Aorta (tissue), 5 donors: ENCODE measurements around the gene ZNF438. TPM values are rescaled to one million over a fixed set of nuclear protein-coding genes. Genes with fewer than 3 reads are reported as not detected.

Source experiments
- ATAC-seq: fragments of 200-7000 bp; cut with Tn5 transposase; one replicate; pipeline ENCODE4 v1.9.1; 2022; ENCODE audit warnings: moderate library complexity; ENCODE audit not compliant: low FRiP score
- DNase-seq, 2 donors: peaks; one replicate each; pipeline ENCODE4 v3.0.0-alpha.2; 2020
- H3K27ac ChIP-seq, 2 donors: one replicate each; pipeline ENCODE4 v1.5.1; 2013; ENCODE audit warnings: low read length in 2 of 2, mild to moderate bottlenecking in 2 of 2, moderate library complexity in 2 of 2, control low read depth in 1 of 2, inconsistent platforms in 1 of 2, low read depth in 1 of 2
- H3K27me3 ChIP-seq, 2 donors: one replicate each; pipeline ENCODE4 v1.6.1; 2013; ENCODE audit warnings: control low read depth in 1 of 2, low read length in 1 of 2, mild to moderate bottlenecking in 1 of 2, moderate library complexity in 1 of 2; ENCODE audit not compliant: insufficient read depth in 2 of 2, control insufficient read depth in 1 of 2
- H3K36me3 ChIP-seq, 2 donors: one replicate each; pipeline ENCODE4 v1.6.1; 2013; ENCODE audit warnings: control low read depth in 1 of 2, low read length in 1 of 2, mild to moderate bottlenecking in 1 of 2; ENCODE audit not compliant: insufficient read depth in 2 of 2, control insufficient read depth in 1 of 2
- H3K4me1 ChIP-seq, 2 donors: one replicate each; pipeline ENCODE4 v1.6.1; 2013; ENCODE audit warnings: low read length in 2 of 2, control low read depth in 1 of 2, mild to moderate bottlenecking in 1 of 2, moderate library complexity in 1 of 2; ENCODE audit not compliant: insufficient read depth in 2 of 2, control insufficient read depth in 1 of 2
- H3K4me3 ChIP-seq, 2 donors: one replicate each; pipeline ENCODE4 v1.5.1; 2013; ENCODE audit warnings: low read length in 2 of 2, control low read depth in 1 of 2, mild to moderate bottlenecking in 1 of 2
- H3K9me3 ChIP-seq: one replicate; pipeline ENCODE4 v1.6.1; 2013; ENCODE audit warnings: mild to moderate bottlenecking, low read length; ENCODE audit not compliant: control insufficient read depth
- WGBS, 2 donors: extraction: QIAGEN DNeasy Blood & Tissue Kit; methylation state at CpG; one replicate each; pipeline ENCODE4 v1.1.7; 2013; 5-methylcytosine and 5-hydroxymethylcytosine counted together
- intact Hi-C, 2 donors: fragments of 100-400 bp; cut with DNase I; formaldehyde crosslinking; loops; one replicate each; pipeline versions ENCODE4 v1.14.2 to v1.15.0; 2022
- polyA plus RNA-seq, 2 donors: library from polyadenylated mRNA; stranded (reverse); fragments of 200-250 nt; gene quantifications; one replicate each; pipeline ENCODE4 v1.2.3, GENCODE V29; 2013
- total RNA-seq, 2 donors: library from RNA; stranded (reverse); fragmentation: NEBNext Ultra II Directional; extraction: Animal tissue kit (Norgen Biotek cat#: 25700); gene quantifications; one replicate each; pipeline ENCODE4 v1.2.1, GENCODE V29; 2021
- donor health status: healthy with polysubstance abuse.
- donor health status: Bipolar disorder and iron deficiency.
- donor health status: DM: no; HTN: no; CAD: no.
- donor health status: DM: no; HTN: no; CAD: no.
- donor health status: DM: yes; HTN: yes; CAD: no.

ZNF438 gene
- total and polyA plus RNA-seq, 4 donors, result 10.6 to 16.5 (median 12.5) TPM

DNA sequence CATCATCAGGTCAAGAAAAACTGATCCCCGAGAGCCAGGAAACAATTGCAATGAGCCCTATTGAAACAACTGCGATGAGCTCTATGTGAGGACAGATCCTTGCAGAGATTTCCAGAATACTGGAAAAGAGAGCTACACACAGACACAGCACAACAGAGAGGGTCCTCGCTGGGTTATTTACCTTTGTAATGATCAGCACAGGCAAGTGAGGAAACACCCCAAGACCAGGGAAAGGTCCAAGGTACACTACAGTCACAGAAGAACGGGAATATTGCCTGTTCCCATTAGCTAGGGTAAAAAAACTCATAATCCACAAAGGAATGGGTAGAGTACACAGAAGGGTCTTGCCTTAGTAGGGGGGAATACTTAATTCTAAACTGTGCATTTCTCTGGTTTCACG lies 152.7 kb downstream of the ZNF438 start:
- Histone ChIP-seq H3K27ac (no peak overlapping the region), H3K27me3 (no peaks in the 10 kb centered on the region), H3K9me3 (no peaks in the 10 kb centered on the region), H3K4me3 (no peak overlapping the region), H3K36me3 (peaks cover 0 to 2% of the 10 kb centered on the region in 2 donors), H3K4me1 (no peaks in the 10 kb centered on the region)
- intact Hi-C loops, result no loop called here
- ATAC-seq (no peak), DNase-seq (no peak)
- 95 to 96% methylated on average over 5 of the region's 5 CpGs for WGBS, 2 donors

GRCh38 chr10:30877111-30877510 lies 154.6 kb downstream of the ZNF438 start:
- intact Hi-C loops, result no loop called here
- Histone ChIP-seq H3K4me1 (peaks cover 0 to 3% of the 10 kb centered on the region in 2 donors), H3K27ac (no peak overlapping the region), H3K27me3 (no peaks in the 10 kb centered on the region), H3K9me3 (no peaks in the 10 kb centered on the region), H3K36me3 (peaks cover 0 to 2% of the 10 kb centered on the region in 2 donors), H3K4me3 (no peak overlapping the region)
- ATAC-seq (no peak), DNase-seq (no peak)

GRCh38 chr10:30873411-30873810 lies 158.3 kb downstream of the ZNF438 start:
- intact Hi-C loops, result no loop called here

DNA sequence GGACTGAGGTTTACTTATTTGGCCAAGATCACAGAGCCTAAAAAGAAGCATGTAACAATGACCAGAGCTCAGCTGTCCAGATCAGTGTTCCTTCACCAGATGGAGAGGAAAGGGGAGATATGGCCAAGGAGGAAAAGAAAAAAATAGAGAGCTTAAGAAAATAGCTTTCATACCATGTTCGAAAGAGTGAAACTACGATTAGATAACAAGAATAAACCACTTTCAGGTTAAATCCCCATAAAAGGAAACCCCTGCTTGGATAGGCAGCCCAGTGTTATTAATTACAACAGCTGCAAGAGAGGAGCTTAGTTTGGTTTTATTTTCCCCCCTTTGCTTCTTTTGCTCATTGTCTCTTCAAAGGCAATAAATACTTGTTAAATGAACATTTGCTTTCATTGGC lies 160.8 kb downstream of the ZNF438 start:
- H3K4me3 ChIP-seq, result no peak overlapping the region
- H3K27ac ChIP-seq, result no peak overlapping the region
- peaks cover 0 to 2% of the 10 kb centered on the region in 2 donors for H3K36me3 ChIP-seq
- no peaks in the 10 kb centered on the region for H3K9me3 ChIP-seq
- WGBS, 2 donors, result 0 to 9% methylated on average over 2 of the region's 2 CpGs
- no peak for ATAC-seq
- H3K4me1 ChIP-seq, result peaks cover 0 to 5% of the 10 kb centered on the region in 2 donors
- DNase-seq, result no peak
- intact Hi-C loops, result no loop called here
- no peaks in the 10 kb centered on the region for H3K27me3 ChIP-seq

More at GRCh38 chr10:30873411-30873810, 158.3 kb downstream of the ZNF438 start:
- Histone ChIP-seq H3K27ac (no peak overlapping the region), H3K36me3 (peaks cover 0 to 2% of the 10 kb centered on the region in 2 donors), H3K4me1 (peaks cover 0 to 5% of the 10 kb centered on the region in 2 donors), H3K9me3 (no peaks in the 10 kb centered on the region), H3K27me3 (no peaks in the 10 kb centered on the region), H3K4me3 (no peak overlapping the region)
- 81 to 84% methylated on average over 1 of the region's 1 CpG for WGBS, 2 donors
- DNase-seq, result no peak
- no peak for ATAC-seq

DNA sequence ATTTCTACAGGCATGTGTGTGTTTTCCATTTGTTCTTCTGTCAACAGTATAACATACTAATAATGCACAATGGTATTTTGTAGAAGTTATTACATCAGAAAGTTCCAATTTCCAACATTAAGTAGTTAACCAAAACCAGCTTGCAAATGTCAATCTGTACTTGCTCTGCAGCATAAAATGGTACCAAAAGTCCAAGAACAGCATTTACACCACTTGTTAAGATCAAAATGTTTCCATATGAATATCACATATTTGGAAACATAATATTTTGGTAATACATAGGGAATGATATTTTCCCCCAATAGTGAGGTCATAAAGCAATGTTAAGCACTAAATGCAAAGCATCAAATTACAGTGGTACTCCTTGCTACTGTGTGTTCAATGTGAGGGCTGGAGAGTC lies 162.1 kb downstream of the ZNF438 start:
- DNase-seq (no peak), ATAC-seq (no peak)
- intact Hi-C loops, result no loop called here
- Histone ChIP-seq H3K27ac (no peak overlapping the region), H3K4me3 (no peak overlapping the region), H3K27me3 (no peaks in the 10 kb centered on the region), H3K36me3 (no peaks in the 10 kb centered on the region), H3K9me3 (no peaks in the 10 kb centered on the region), H3K4me1 (peaks cover 0 to 5% of the 10 kb centered on the region in 2 donors)

GRCh38 chr10:30868611-30869010 lies 163.1 kb downstream of the ZNF438 start:
- ATAC-seq, result no peak
- WGBS, 2 donors, result 91 to 95% methylated on average over 1 of the region's 1 CpG
- intact Hi-C loops, result no loop called here
- no peak overlapping the region for H3K27ac ChIP-seq
- no peaks in the 10 kb centered on the region for H3K36me3 ChIP-seq
- H3K4me1 ChIP-seq, result peaks cover 0 to 5% of the 10 kb centered on the region in 2 donors
- no peaks in the 10 kb centered on the region for H3K27me3 ChIP-seq
- no peak overlapping the region for H3K4me3 ChIP-seq
- H3K9me3 ChIP-seq, result no peaks in the 10 kb centered on the region
- DNase-seq, result no peak

GRCh38 chr10:30866896-30867295 lies 164.8 kb downstream of the ZNF438 start:
- DNase-seq (no peak), ATAC-seq (no peak)
- Histone ChIP-seq H3K4me3 (no peak overlapping the region), H3K4me1 (peaks cover 0 to 2% of the 10 kb centered on the region in 2 donors), H3K9me3 (no peaks in the 10 kb centered on the region), H3K36me3 (no peaks in the 10 kb centered on the region), H3K27ac (no peak overlapping the region), H3K27me3 (no peaks in the 10 kb centered on the region)
- WGBS, 2 donors, result 97 to 99% methylated on average over 2 of the region's 2 CpGs
- intact Hi-C loops, result no loop called here

- ATAC-seq, result peak; percentile 62
- DNase-seq, result no peak
- no peaks in the 10 kb centered on the region for H3K4me1 ChIP-seq
- no peaks in the 10 kb centered on the region for H3K9me3 ChIP-seq
- no peaks in the 10 kb centered on the region for H3K36me3 ChIP-seq
- intact Hi-C loops, result no loop called here
- 29 to 32% methylated on average over 7 of the region's 7 CpGs for WGBS, 2 donors
- no peak overlapping the region for H3K4me3 ChIP-seq
- H3K27ac ChIP-seq, result no peak overlapping the region
- H3K27me3 ChIP-seq, result no peaks in the 10 kb centered on the region
Observed at GRCh38 chr10:30865141-30865926, 166.3 kb downstream of the ZNF438 start.

GRCh38 chr10:30863516-30864210 lies 168.0 kb downstream of the ZNF438 start:
- DNase-seq (no peak), ATAC-seq (peak; percentile 34)
- intact Hi-C loops, result no loop called here
- Histone ChIP-seq H3K9me3 (no peaks in the 10 kb centered on the region), H3K36me3 (no peaks in the 10 kb centered on the region), H3K4me3 (no peak overlapping the region), H3K4me1 (peaks cover 0 to 1% of the 10 kb centered on the region in 2 donors), H3K27ac (no peak overlapping the region), H3K27me3 (no peaks in the 10 kb centered on the region)
- WGBS, 2 donors, result 91 to 92% methylated on average over 9 of the region's 9 CpGs
